Trophoblast cell (in vitro differentiated cells and primary cell): Measurements from ENCODE around the gene TSPAN5.

Experiments used
- DNase-seq, 2 donors: peaks; one replicate each; pipeline ENCODE4 v3.0.0-alpha.2; 2016
- H2AFZ ChIP-seq: 2 replicates; pipeline ENCODE4 v1.6.1; 2013; ENCODE audit warnings: low read length, moderate library complexity, mild to moderate bottlenecking; ENCODE audit not compliant: insufficient read depth, poor library complexity
- H2AK5ac ChIP-seq: 2 replicates; pipeline ENCODE4 v1.6.1; 2013; ENCODE audit warnings: mild to moderate bottlenecking, low read length
- H2BK120ac ChIP-seq: 2 replicates; pipeline ENCODE4 v1.6.1; 2013; ENCODE audit warnings: low read length, mild to moderate bottlenecking, moderate library complexity; ENCODE audit not compliant: insufficient read depth, poor library complexity
- H2BK12ac ChIP-seq: 2 replicates; pipeline ENCODE4 v1.6.1; 2013; ENCODE audit warnings: mild to moderate bottlenecking, low read length, moderate library complexity
- H2BK5ac ChIP-seq: 2 replicates; pipeline ENCODE4 v1.6.1; 2013; ENCODE audit warnings: low read length, low read depth, moderate library complexity, mild to moderate bottlenecking; ENCODE audit not compliant: poor library complexity
- H3K14ac ChIP-seq: 2 replicates; pipeline ENCODE4 v1.6.1; 2013; ENCODE audit warnings: mild to moderate bottlenecking, low read length
- H3K18ac ChIP-seq: 2 replicates; pipeline ENCODE4 v1.6.1; 2013; ENCODE audit warnings: mild to moderate bottlenecking, low read length
- H3K23ac ChIP-seq: 2 replicates; pipeline ENCODE4 v1.6.1; 2013; ENCODE audit warnings: low read length
- H3K27ac ChIP-seq: 2 replicates; pipeline ENCODE4 v1.5.1; 2013; ENCODE audit warnings: low read depth, mild to moderate bottlenecking, inconsistent platforms, low read length, moderate library complexity
- H3K27me3 ChIP-seq: 2 replicates; pipeline ENCODE4 v1.6.1; 2013; ENCODE audit warnings: inconsistent platforms, mild to moderate bottlenecking, low read length, moderate library complexity; ENCODE audit not compliant: insufficient read depth
- H3K36me3 ChIP-seq, 2 experiments: 1 replicate in 1 of 2; 2 replicates in 1 of 2; pipeline ENCODE4 v1.6.1; 2013; ENCODE audit warnings: low read length in 2 of 2, mild to moderate bottlenecking in 2 of 2, moderate library complexity in 1 of 2; ENCODE audit not compliant: insufficient read depth in 2 of 2, control insufficient read depth in 1 of 2
- H3K4ac ChIP-seq: 2 replicates; pipeline ENCODE4 v1.6.1; 2013; ENCODE audit warnings: low read depth, mild to moderate bottlenecking, low read length, moderate library complexity
- H3K4me1 ChIP-seq, 2 experiments: 1 replicate in 1 of 2; 2 replicates in 1 of 2; pipeline ENCODE4 v1.6.1; 2013; ENCODE audit warnings: low read length in 2 of 2, mild to moderate bottlenecking in 2 of 2, moderate library complexity in 1 of 2; ENCODE audit not compliant: insufficient read depth in 2 of 2, control insufficient read depth in 1 of 2
- H3K4me2 ChIP-seq: 2 replicates; pipeline ENCODE4 v1.6.1; 2013; ENCODE audit warnings: inconsistent platforms, mild to moderate bottlenecking, low read length, moderate library complexity
- H3K4me3 ChIP-seq: 2 replicates; pipeline ENCODE4 v1.5.1; 2013; ENCODE audit warnings: mild to moderate bottlenecking, low read depth, low read length, inconsistent platforms
- H3K79me1 ChIP-seq: one replicate; pipeline ENCODE4 v1.6.1; 2013; ENCODE audit warnings: low read length
- H3K79me2 ChIP-seq: 2 replicates; pipeline ENCODE4 v1.6.1; 2013; ENCODE audit warnings: low read length, mild to moderate bottlenecking; ENCODE audit not compliant: control insufficient read depth, insufficient read depth, poor library complexity
- H3K9ac ChIP-seq: 2 replicates; pipeline ENCODE4 v1.6.1; 2013; ENCODE audit warnings: mild to moderate bottlenecking, low read length
- H3K9me3 ChIP-seq: 2 replicates; pipeline ENCODE4 v1.6.1; 2013; ENCODE audit warnings: low read depth, mild to moderate bottlenecking, control low read depth, inconsistent platforms, low read length; ENCODE audit not compliant: insufficient read depth
- H4K12ac ChIP-seq: 2 replicates; pipeline ENCODE4 v1.6.1; 2013; ENCODE audit warnings: low read depth, mild to moderate bottlenecking, low read length, moderate library complexity
- H4K8ac ChIP-seq: 2 replicates; pipeline ENCODE4 v1.6.1; 2013; ENCODE audit warnings: low read depth, mild to moderate bottlenecking, low read length, moderate library complexity
- H4K91ac ChIP-seq: one replicate; pipeline ENCODE4 v1.6.1; 2013; ENCODE audit warnings: low read depth, mild to moderate bottlenecking, low read length, moderate library complexity
- WGBS: extraction: QIAGEN DNeasy Blood & Tissue Kit; methylation state at CpG from one replicate; pipeline ENCODE4 v1.1.7; 2013; ENCODE audit warnings: missing lambda C conversion rate; ENCODE audit not compliant: insufficient read length, insufficient coverage; ENCODE audit errors: extremely low coverage; 5-methylcytosine and 5-hydroxymethylcytosine counted together

Gene TSPAN5

DNA sequence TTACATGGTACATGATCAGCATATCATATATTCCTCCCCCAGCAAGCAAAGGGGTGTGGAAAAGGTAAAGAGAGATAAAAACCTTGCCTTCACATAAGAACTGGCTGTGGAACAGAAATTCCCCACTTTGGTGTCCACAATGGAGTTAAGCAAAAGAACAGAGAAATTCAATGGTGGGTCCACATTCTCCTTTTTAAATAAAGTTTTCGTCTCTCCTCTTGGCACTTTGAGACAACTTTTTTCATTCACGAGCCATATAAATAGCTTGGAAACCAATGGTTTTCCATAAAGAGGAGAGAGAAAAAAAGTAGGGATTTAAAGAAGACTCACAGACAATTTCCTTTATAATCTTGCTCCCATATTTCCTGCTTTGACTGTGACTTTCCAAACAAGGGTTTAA lies 148.1 kb downstream of the TSPAN5 start:
- H3K27ac ChIP-seq = no peak overlapping the region
- peaks cover 3% of the 10 kb centered on the region for H3K79me1 ChIP-seq
- WGBS = no CpG with 5 or more reads among the region's 2 CpGs
- DNase-seq = no peak
- no peak overlapping the region for H2AFZ ChIP-seq
- no peak overlapping the region for H2AK5ac ChIP-seq
- no peak overlapping the region for H3K14ac ChIP-seq
- no peak overlapping the region for H3K4me2 ChIP-seq
- H2BK120ac ChIP-seq = no peak overlapping the region
- H3K36me3 ChIP-seq = no peaks in the 10 kb centered on the region
- no peak overlapping the region for H3K4ac ChIP-seq
- no peak overlapping the region for H4K8ac ChIP-seq
- no peak overlapping the region for H4K12ac ChIP-seq
- H3K4me3 ChIP-seq = no peak overlapping the region
- no peak overlapping the region for H4K91ac ChIP-seq
- H2BK5ac ChIP-seq = no peak overlapping the region
- no peaks in the 10 kb centered on the region for H3K9me3 ChIP-seq
- H3K27me3 ChIP-seq = no peaks in the 10 kb centered on the region
- no peak overlapping the region for H3K23ac ChIP-seq
- H2BK12ac ChIP-seq = no peak overlapping the region
- no peak overlapping the region for H3K18ac ChIP-seq
- H3K4me1 ChIP-seq = peaks cover 0 to 9% of the 10 kb centered on the region in 2 experiments
- peaks cover 1% of the 10 kb centered on the region for H3K79me2 ChIP-seq
- no peak overlapping the region for H3K9ac ChIP-seq

DNA sequence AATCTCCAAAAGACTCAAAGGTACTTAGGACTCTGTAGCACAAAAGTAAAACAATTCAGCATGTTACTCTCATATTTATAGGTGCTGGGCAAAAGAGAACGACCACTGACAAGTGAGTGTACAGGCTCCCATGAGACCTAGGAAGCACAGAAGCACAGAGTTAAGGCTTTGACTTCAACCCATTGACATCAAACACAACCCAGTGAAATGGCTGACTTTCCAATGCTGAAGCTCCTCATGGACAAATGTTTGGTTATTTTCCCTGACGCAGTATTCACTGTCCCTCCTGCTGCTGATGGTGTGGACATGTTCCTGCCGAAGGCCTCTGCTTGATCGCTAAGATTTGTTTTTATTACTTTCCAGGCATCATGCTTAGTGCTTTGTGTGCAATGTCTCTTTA lies 148.7 kb downstream of the TSPAN5 start:
- Histone ChIP-seq H3K36me3 (no peaks in the 10 kb centered on the region), H3K27me3 (no peaks in the 10 kb centered on the region), H2AFZ (no peak overlapping the region), H4K12ac (no peak overlapping the region), H3K23ac (no peak overlapping the region), H3K4ac (no peak overlapping the region), H3K9ac (no peak overlapping the region), H3K14ac (no peak overlapping the region), H3K79me2 (peaks cover 1% of the 10 kb centered on the region), H4K8ac (no peak overlapping the region), H3K27ac (no peak overlapping the region), H3K4me2 (no peak overlapping the region), H3K4me3 (no peak overlapping the region), H2BK120ac (no peak overlapping the region), H3K4me1 (peaks cover 0 to 4% of the 10 kb centered on the region in 2 experiments), H3K18ac (peak overlapping the region; percentile 46), H2BK5ac (no peak overlapping the region), H2AK5ac (no peak overlapping the region), H3K9me3 (no peaks in the 10 kb centered on the region), H2BK12ac (no peak overlapping the region), H3K79me1 (peaks cover 3% of the 10 kb centered on the region), H4K91ac (no peak overlapping the region)
- WGBS = no CpG with 5 or more reads among the region's 4 CpGs
- no peak for DNase-seq

DNA sequence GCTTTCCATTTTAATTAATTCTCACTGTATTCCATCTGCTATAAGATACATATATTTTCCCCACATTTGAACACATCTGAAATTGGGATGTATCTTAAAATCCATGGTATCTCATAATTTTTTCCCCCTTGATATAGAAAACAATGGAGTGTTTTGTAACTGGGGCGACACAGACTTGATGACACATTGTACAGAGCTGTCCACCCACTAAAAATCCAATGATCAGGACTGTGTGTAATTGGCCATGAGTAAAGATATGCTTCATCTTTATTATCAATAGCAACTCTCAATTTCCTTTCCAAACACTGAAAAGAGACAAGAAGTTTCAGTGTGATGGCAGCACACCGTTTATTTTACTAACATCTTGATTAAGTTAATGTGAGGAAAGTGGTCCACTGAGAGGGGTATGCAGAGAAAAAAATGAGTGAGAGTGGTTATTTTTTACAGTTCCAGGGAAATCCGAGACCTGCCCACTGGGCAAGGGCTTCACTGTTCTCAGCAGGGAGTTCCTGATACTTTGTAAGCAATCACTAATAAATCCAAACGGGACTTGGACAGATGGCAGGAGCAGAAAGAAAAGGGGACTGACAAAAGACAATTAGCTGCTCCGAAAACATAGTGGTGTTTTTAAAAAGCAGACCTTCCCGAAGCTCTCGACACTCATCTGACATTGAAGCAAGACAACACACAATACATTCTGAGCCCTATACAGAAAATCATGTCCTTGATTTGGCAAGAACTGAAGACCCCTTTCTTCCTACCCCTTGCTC lies 149.4 kb downstream of the TSPAN5 start:
- Histone ChIP-seq H4K12ac (no peak overlapping the region), H3K4me2 (no peak overlapping the region), H3K79me1 (peaks cover 3% of the 10 kb centered on the region), H3K4me3 (no peak overlapping the region), H4K8ac (no peak overlapping the region), H2AK5ac (no peak overlapping the region), H3K27ac (no peak overlapping the region), H3K36me3 (no peaks in the 10 kb centered on the region), H3K14ac (no peak overlapping the region), H4K91ac (no peak overlapping the region), H3K27me3 (no peaks in the 10 kb centered on the region), H3K4ac (no peak overlapping the region), H2AFZ (no peak overlapping the region), H3K18ac (no peak overlapping the region), H2BK12ac (no peak overlapping the region), H3K9ac (no peak overlapping the region), H3K4me1 (peaks cover 0 to 4% of the 10 kb centered on the region in 2 experiments), H3K9me3 (no peaks in the 10 kb centered on the region), H3K79me2 (peaks cover 1% of the 10 kb centered on the region), H2BK5ac (no peak overlapping the region), H2BK120ac (no peak overlapping the region), H3K23ac (no peak overlapping the region)
- no peak for DNase-seq
- WGBS = no CpG with 5 or more reads among the region's 7 CpGs

DNA sequence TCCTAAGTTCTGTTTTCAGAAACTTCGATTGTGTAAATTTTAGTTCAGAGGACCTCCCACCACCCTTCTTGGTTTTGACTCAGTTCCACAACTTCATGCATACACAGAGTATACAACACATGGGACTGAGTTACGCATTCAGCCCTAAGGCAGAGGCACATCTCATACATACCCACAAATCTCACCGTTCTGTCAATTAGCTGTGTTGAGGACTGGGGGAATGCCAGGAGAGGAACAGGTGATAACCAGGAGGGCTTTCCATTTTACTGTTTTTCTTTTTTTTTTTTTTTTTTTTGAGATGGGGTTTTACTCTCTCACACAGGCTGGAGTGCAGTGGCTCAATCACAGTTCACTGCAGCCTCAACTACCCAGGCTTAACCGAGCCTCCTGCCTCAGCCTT lies 150.2 kb downstream of the TSPAN5 start:
- no peak overlapping the region for H4K91ac ChIP-seq
- no CpG with 5 or more reads among the region's 4 CpGs for WGBS
- H3K9me3 ChIP-seq = no peaks in the 10 kb centered on the region
- H2BK12ac ChIP-seq = no peak overlapping the region
- H3K4me2 ChIP-seq = no peak overlapping the region
- no peak overlapping the region for H4K8ac ChIP-seq
- H3K79me2 ChIP-seq = peaks cover 1% of the 10 kb centered on the region
- no peaks in the 10 kb centered on the region for H3K27me3 ChIP-seq
- H3K36me3 ChIP-seq = no peaks in the 10 kb centered on the region
- H4K12ac ChIP-seq = no peak overlapping the region
- H3K14ac ChIP-seq = no peak overlapping the region
- H3K23ac ChIP-seq = no peak overlapping the region
- no peak overlapping the region for H3K9ac ChIP-seq
- no peak overlapping the region for H2AFZ ChIP-seq
- peaks cover 3% of the 10 kb centered on the region for H3K79me1 ChIP-seq
- no peak overlapping the region for H3K4me3 ChIP-seq
- no peak overlapping the region for H2BK5ac ChIP-seq
- no peak overlapping the region for H2BK120ac ChIP-seq
- H3K4ac ChIP-seq = no peak overlapping the region
- H3K4me1 ChIP-seq = peaks cover 0 to 4% of the 10 kb centered on the region in 2 experiments
- H2AK5ac ChIP-seq = no peak overlapping the region
- DNase-seq = no peak
- H3K18ac ChIP-seq = no peak overlapping the region
- H3K27ac ChIP-seq = no peak overlapping the region
